ENCODE data around the gene GFER.

- TF ChIP-seq CTCF (conservative IDR thresholded peaks at IDR 0.05): no peak
- TF ChIP-seq ZFX (IDR thresholded peaks at IDR 0.05): no peak
These were observed 11.5 kb upstream of the GFER start for GRCh38 chr16:1972490-1972877.

Measured in C4-2B (cell line).